CD4-positive, alpha-beta T cell (primary cell): Measurements from ENCODE around the gene SIRPB2. TPM values are rescaled to one million over a fixed set of nuclear protein-coding genes. Genes with fewer than 3 reads are reported as not detected.

Source experiments
- ATAC-seq: fragments of 200-7000 bp; cut with Tn5 transposase; one replicate; pipeline ENCODE4 v1.10.0; 2022; ENCODE audit warnings: mild to moderate bottlenecking; ENCODE audit not compliant: poor library complexity
- CTCF ChIA-PET: fragments of 350-600 bp; sonication (Branson Sonifier 250); formaldehyde crosslinking; loops from one replicate; lab custom pipeline; 2021; ENCODE audit warnings: antibody characterized with exemption, inconsistent platforms; lab: Charles Lee
- POLR2A ChIA-PET: fragments of 350-600 bp; sonication (Branson Sonifier 250); formaldehyde crosslinking; loops from one replicate; lab custom pipeline; 2021; ENCODE audit warnings: antibody characterized with exemption, inconsistent platforms; lab: Charles Lee
- DNase-seq, 14 experiments: peaks; one replicate each; pipeline ENCODE4 v3.0.0-alpha.2; 2013 to 2020; ENCODE audit warnings: mixed read lengths in 2 of 14
- H3K27ac ChIP-seq, 2 donors: one replicate each; pipeline versions ENCODE4 v1.5.1 to v1.7.0; 2013; ENCODE audit warnings: low read length in 2 of 2, low read depth in 1 of 2, mild to moderate bottlenecking in 1 of 2
- H3K27me3 ChIP-seq, 2 experiments: 1 replicate in 1 of 2; 2 replicates in 1 of 2; pipeline versions ENCODE4 v1.6.1 to v1.7.0; 2013; ENCODE audit warnings: low read length in 2 of 2, control low read depth in 1 of 2, mild to moderate bottlenecking in 1 of 2, moderate library complexity in 1 of 2; ENCODE audit not compliant: insufficient read depth in 2 of 2, control insufficient read depth in 1 of 2
- H3K36me3 ChIP-seq: one replicate; pipeline ENCODE4 v1.6.1; 2013; ENCODE audit warnings: low read length, control low read depth; ENCODE audit not compliant: insufficient read depth
- H3K4me1 ChIP-seq: one replicate; pipeline ENCODE4 v1.6.1; 2013; ENCODE audit warnings: low read length, control low read depth; ENCODE audit not compliant: insufficient read depth
- H3K4me3 ChIP-seq: one replicate; pipeline ENCODE4 v1.5.1; 2013; ENCODE audit warnings: mild to moderate bottlenecking, low read length, moderate library complexity
- H3K9me3 ChIP-seq, 2 experiments: 1 replicate in 1 of 2; 2 replicates in 1 of 2; pipeline versions ENCODE4 v1.6.1 to v1.7.0; 2013; ENCODE audit warnings: low read length in 2 of 2, mild to moderate bottlenecking in 2 of 2, control low read depth in 1 of 2, moderate library complexity in 1 of 2; ENCODE audit not compliant: control insufficient read depth in 1 of 2, insufficient read depth in 1 of 2
- H3K27ac Mint-ChIP-seq: one replicate; pipeline ENCODE4 v1.8.0; 2020; ENCODE audit warnings: mixed read lengths
- H3K27me3 Mint-ChIP-seq: one replicate; pipeline ENCODE4 v1.8.0; 2021; ENCODE audit warnings: mixed read lengths
- H3K36me3 Mint-ChIP-seq: one replicate; pipeline ENCODE4 v1.8.0; 2021; ENCODE audit warnings: low read depth, mixed read lengths
- H3K4me1 Mint-ChIP-seq: one replicate; pipeline ENCODE4 v1.8.0; 2021; ENCODE audit warnings: low read depth, mixed read lengths
- H3K4me3 Mint-ChIP-seq: one replicate; pipeline ENCODE4 v1.8.0; 2020; ENCODE audit warnings: mild to moderate bottlenecking, mixed read lengths
- H3K9me3 Mint-ChIP-seq: one replicate; pipeline ENCODE4 v1.8.0; 2020; ENCODE audit warnings: mixed read lengths
- CTCF ChIP-seq: fragments of 200-600 bp; IDR thresholded peaks from one replicate; pipeline ENCODE4 v1.8.0; 2022; ENCODE audit warnings: antibody characterized with exemption, mild to moderate bottlenecking
- intact Hi-C, 2 experiments: fragments of 100-400 bp; cut with DNase I in 1 of 2; cut with micrococcal nuclease in 1 of 2; formaldehyde crosslinking; loops; one replicate each; pipeline versions ENCODE4 v1.15.1 to v1.9.0; 2023 to 2025; cut with DNase I, micrococcal nuclease
- total RNA-seq, 174 experiments: library from RNA in 2 of 174; stranded (reverse) in 2 of 174; gene quantifications; one replicate each; pipeline ENCODE4 v1.2.3 and lab custom pipeline; 2021 to 2026

Gene SIRPB2
- total RNA-seq, 2 experiments from 2014 or later = 0.20 to 0.49 TPM

- Mint-ChIP-seq H3K4me3 (no peak overlapping the region), H3K36me3 (no peaks in the 10 kb centered on the region), H3K27ac (no peak overlapping the region), H3K4me1 (peaks cover 5% of the 10 kb centered on the region), H3K27me3 (no peaks in the 10 kb centered on the region), H3K9me3 (peaks cover 2% of the 10 kb centered on the region)
- Histone ChIP-seq H3K9me3 (peaks cover 0 to 3% of the 10 kb centered on the region in 2 experiments), H3K27ac (no peak overlapping the region), H3K4me1 (peaks cover 3% of the 10 kb centered on the region), H3K36me3 (no peaks in the 10 kb centered on the region), H3K4me3 (no peak overlapping the region), H3K27me3 (no peaks in the 10 kb centered on the region)
- intact Hi-C loops = no loop called here
- ChIA-PET POLR2A (no interaction called here), CTCF (no interaction called here)
- TF ChIP-seq CTCF = no peak
- DNase-seq (no peak), ATAC-seq (no peak)
These were observed 64.9 kb downstream of the SIRPB2 start for GRCh38 chr20:1426231-1426849.

Other genes starting within 250 kb of the SIRPB2 start
- gene SNPH, start 225.1 kb downstream of the SIRPB2 start, total RNA-seq = 10 to 100 TPM; 12.8 to 13.0 TPM
- gene SDCBP2, start 162.3 kb downstream of the SIRPB2 start, total RNA-seq = 1 to 10 TPM; 1.2 to 1.3 TPM
- gene FKBP1A, start 98.4 kb downstream of the SIRPB2 start, total RNA-seq = 10 to 100 TPM; 43.3 to 45.4 TPM
- gene NSFL1C, start 24.6 kb downstream of the SIRPB2 start, total RNA-seq = 10 to 100 TPM; 53.2 to 53.4 TPM
- gene SIRPD, start 66.3 kb upstream of the SIRPB2 start, total RNA-seq = under 1 TPM; 0.28 to 0.55 TPM
- gene SIRPB1, start 128.6 kb upstream of the SIRPB2 start, total RNA-seq = 1 to 10 TPM; 7.8 to 8.6 TPM
- gene SIRPG, start 166.4 kb upstream of the SIRPB2 start, total RNA-seq = 10 to 100 TPM; 28.0 to 28.3 TPM